Renal pelvis (tissue), 4 donors: ENCODE data around the gene F10. TPM values are rescaled to one million over a fixed set of nuclear protein-coding genes. Genes with fewer than 3 reads are reported as not detected.

Source experiments
- DNase-seq: peaks from one replicate; pipeline ENCODE4 v3.0.0-alpha.2; 2013
- polyA plus RNA-seq, 3 donors: library from polyadenylated mRNA; unstranded; fragments of 120-200 nt; gene quantifications; one replicate each; pipeline ENCODE4 v1.2.1, GENCODE V29; 2013; ENCODE audit not compliant: insufficient read length in 3 of 3

The F10 gene
- polyA plus RNA-seq, 3 donors: 23.6 to 26.6 (median 24.2) TPM

DNA sequence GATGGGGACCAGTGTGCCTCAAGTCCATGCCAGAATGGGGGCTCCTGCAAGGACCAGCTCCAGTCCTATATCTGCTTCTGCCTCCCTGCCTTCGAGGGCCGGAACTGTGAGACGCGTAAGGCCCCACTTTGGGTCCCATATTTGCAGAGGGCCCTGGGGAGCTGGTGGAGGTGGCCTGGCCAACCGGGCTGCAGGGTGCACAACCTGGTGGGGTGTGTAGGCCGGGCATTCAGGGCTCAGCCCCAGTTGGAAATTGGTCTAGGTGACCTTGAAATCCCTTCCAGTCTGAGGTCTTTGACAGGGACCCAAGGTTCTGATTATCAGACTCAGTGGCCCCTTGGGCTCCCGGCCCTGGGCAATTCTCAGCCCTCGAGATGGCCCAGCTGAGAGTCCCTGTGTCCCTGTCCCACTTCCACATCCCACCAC lies 8.7 kb upstream of the F10 start:
- no peak for DNase-seq

GRCh38 chr13:113114511-113115362 lies 7.9 kb upstream of the F10 start:
- DNase-seq: no peak

DNA sequence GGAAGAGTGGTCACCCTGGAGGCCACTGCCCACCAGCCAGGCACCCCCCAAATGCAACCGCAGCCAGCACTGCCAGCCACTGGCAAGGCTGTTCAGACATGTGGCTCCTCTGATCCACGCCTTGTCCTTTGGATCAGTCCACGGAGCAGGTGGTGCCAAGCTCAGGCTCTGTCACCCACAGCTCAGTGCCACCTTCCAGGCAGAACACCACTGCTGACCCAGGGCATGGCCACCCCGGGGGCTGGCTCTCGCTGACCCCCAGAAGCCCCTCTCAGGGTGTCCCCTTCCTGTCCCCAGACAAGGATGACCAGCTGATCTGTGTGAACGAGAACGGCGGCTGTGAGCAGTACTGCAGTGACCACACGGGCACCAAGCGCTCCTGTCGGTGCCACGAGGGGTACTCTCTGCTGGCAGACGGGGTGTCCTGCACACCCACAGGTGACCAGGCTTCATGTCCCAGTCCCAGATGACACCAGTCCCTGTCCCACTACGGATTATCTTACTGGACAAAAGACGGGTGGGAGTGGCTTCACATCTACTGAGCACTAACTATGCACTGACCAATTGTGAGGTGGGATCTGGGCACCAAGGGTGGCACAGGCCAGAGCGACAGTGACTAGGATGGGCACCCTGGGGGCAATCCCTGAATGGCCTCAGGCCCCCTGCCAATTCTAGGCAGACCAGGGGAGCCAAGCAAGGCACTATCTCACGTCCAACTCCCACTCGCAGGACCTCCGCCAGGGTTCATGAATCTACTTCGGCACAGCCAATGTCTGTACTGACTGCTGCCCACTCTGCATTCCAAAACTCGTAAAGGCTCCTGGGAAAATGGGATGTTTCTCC lies 7.0 kb upstream of the F10 start:
- DNase-seq: no peak

DNA sequence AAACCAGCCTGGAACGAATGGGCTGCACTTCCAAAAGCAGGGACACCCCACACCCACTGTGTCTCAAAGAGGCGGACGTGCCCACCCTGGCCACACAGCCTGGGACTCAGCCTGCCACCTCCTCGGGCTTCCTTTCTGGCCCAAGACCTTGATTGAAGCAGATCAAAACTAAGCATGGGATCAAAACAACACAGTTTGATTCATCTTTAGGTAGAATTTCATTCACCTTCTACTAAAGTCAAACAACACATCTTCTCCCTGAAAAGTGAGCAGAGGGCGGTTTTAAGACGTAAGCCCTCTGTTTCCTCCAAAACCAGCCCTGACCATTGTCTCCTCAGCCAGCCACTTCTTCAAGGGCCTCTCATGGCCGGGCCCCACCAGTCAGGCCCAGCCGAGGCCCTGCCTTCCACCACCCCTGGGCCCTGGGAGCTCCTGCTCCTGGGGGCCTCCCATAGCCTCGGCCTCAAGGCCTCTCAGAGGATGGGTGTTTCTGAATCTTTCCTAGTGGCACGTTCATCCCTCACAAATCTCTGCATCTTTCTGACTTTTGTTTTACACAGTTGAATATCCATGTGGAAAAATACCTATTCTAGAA lies 6.3 kb upstream of the F10 start:
- no peak for DNase-seq

DNA sequence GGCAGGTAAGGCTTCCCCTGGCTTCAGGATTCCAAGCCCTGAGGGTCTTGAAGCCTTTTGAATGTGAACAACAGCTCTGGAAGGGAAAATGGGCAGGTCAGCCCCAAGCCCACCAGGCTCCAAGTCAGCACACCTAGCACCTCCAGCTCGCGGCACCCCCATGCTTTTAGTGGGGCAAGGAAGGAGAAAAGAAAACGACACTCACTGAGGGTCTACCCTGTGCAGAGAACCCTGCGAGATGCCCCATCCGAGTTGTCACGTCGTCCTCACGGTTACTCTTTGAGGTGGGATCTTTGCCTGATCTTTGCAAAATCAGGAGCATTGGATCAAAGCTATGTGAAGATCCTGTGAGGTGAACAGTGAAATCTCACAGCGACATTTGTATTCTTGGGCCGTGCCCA lies 5.7 kb upstream of the F10 start:
- DNase-seq: no peak

DNA sequence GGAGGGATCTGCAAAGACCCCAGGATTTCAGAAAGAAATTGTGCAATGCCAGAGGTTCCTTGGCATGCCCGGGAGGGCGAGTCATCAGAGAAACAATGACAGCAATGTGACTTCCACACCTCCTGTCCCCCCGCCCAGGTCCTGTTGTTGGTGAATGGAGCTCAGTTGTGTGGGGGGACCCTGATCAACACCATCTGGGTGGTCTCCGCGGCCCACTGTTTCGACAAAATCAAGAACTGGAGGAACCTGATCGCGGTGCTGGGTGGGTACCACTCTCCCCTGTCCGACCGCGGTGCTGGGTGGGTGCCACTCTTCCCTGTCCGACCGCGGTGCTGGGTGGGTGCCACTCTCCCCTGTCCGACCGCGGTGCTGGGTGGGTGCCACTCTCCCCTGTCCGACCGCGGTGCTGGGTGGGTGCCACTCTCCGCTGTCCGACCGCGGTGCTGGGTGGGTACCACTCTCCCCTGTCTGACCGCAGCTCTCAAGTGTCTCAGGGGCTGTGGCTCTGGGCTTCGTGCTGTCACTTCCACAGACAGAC lies 5.2 kb upstream of the F10 start:
- no peak for DNase-seq

DNA sequence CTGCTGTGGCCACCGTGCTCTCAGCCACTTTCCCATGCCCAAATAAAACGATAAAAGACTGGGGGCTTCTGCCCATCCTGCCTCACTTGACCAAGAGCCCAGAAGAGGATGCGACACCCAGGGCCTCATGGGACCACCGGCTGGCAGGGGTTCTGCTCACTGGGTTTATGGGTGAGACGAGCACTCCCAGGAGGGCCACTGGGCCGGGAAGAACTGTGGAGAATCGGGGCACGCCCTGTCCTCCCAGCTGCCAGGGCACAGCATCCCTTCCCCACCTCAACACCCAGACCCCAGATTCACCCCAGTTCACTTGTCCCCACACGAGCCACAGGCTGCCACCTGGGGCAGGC lies 4.7 kb upstream of the F10 start:
- DNase-seq: no peak

DNA sequence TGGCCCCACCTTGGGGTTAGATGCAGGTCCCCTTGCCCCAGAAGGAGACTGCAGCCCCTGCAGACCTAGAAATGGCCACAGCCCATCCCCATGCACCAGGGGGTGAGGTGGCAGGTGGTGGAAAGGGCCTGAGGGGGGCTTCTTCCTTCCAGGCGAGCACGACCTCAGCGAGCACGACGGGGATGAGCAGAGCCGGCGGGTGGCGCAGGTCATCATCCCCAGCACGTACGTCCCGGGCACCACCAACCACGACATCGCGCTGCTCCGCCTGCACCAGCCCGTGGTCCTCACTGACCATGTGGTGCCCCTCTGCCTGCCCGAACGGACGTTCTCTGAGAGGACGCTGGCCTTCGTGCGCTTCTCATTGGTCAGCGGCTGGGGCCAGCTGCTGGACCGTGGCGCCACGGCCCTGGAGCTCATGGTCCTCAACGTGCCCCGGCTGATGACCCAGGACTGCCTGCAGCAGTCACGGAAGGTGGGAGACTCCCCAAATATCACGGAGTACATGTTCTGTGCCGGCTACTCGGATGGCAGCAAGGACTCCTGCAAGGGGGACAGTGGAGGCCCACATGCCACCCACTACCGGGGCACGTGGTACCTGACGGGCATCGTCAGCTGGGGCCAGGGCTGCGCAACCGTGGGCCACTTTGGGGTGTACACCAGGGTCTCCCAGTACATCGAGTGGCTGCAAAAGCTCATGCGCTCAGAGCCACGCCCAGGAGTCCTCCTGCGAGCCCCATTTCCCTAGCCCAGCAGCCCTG lies 4.2 kb upstream of the F10 start:
- DNase-seq: no peak

- DNase-seq: no peak
Observed at GRCh38 chr13:113119166-113119821, 3.3 kb upstream of the F10 start.

- no peak for DNase-seq
Observed at GRCh38 chr13:113119822-113120189, 2.8 kb upstream of the F10 start.

DNA sequence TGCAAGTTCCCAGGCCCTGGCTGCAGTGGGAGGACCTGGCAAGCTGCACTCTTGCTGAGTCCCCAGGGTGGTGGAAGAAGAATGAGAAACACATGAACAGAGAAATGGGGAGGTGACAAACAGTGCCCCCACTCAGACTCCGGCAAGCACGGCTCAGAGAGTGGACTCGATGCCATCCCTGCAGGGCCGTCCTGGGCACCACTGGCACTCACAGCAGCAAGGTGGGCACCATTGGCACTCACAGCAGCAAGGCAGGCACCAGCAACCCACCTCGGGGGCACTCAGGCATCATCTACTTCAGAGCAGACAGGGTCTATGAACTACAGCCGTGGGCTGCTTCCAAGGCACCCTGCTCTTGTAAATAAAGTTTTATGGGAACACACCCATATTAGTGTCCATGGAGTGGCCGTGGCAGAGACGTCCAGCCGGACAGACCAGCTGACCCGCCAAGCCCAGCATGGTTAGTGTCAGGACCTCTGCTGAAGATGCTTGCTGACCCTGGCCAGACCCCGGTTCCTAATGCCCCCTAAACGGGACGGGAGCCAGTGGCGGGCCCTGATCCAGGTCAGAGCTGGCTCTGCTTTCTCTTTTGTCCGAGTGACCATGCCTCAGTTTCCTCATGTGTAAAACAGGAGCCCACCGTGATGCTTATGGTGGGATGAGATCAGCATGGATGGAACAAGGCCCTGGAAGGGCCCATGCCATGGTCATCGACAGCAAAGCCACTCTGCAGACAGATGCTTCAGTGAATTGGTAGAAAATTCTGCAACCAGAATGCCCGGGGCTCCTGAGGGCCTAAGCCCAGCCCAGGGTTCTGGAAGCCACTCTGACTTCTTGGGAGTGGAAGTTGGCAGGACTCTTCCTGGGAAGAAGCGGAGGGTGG lies 2.1 kb upstream of the F10 start:
- DNase-seq: no peak

DNA sequence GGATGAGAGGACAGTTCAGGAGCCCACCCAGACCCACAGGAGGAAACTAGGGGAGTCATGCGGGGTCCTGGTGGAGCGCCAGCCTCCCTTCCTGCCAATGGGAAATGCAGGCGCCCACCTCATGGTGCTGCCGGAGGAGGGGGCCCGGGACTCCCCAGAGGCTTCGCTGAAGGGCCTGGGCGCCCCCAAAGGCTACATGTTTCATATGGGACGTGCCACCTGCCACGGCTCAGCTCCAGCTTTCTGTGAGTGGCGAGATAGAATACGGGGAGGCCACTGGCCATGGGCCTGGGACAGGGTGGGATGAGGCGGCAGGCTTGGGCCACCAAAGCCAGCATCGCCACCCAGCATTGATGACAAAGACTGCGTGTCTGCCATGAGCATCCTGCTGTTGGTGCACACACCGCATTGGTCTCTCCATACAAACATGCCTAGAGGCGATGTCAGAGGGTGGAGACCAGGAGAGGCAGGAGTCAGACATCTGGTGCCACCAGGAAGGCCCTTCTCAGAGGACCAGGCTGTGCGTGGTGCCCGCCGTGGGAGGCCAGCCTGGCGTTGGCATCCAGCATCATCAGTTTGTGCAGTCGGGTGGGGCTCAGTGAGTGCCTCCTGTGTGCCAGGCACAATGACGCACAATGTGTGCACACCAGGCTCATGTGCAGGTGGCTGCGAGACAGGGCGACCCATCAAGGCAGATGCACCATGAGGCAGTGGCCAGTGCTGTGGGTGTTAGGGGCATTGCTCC lies 1.2 kb upstream of the F10 start:
- no peak for DNase-seq

- DNase-seq: no peak
Observed at GRCh38 chr13:113121928-113122471, 599 bp upstream of the F10 start.

DNA sequence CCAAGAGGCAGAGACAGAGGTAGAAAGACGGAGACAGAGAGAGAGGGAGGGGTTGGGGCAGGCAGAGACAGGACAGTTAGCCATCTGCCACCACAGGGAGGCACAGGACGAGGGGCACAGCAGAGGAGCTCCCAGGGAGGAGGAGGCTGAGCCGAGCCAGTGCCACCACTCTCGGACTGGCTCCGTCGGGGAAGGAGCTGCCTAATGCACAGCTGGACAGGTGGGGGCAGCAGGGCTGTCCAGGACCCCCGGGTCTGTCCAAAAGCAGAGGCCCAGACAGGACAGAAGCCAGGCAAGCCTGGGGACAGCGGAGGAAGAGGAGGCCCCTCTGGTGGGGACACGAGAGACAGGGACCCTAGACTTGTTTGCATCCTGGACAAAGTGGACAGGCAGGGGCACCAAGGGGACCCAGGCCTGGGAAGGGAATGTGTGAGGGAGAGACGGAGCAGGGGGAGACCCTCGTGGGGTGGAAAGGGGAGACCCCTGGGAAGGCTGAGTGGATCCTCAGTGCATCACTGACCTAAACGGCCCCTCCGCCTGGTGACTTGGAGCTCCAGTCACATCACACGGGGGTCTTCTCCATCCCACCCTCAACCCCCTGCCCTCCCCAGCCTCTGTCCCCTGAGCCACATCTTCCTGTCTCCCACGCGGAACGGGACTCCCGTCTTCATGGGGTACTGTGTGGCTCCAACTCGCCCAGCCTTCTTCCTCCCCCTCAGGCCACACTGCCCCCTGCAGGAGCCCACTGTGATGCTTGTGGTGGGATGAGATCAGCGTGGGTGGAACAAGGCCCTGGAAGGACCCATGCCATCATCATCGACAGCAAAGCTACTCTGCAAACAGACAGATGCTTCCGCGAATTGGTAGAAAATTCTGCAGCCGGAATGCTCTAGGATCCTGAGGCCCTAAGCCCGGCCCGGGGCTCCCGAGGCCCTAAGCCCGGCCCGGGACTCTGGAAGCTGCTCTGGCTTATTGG lies 915 bp downstream of the F10 start:
- no peak for DNase-seq

GRCh38 chr13:113124211-113124970 lies 1.8 kb downstream of the F10 start:
- no peak for DNase-seq

- no peak for DNase-seq
Observed at GRCh38 chr13:113125506-113126264, 3.1 kb downstream of the F10 start.
